Dermis blood vessel endothelial cell (primary cell): Measurements from ENCODE around the gene MMP21. TPM values are rescaled to one million over a fixed set of nuclear protein-coding genes. Genes with fewer than 3 reads are reported as not detected.

Source experiments
- total RNA-seq: library from RNA; depleted of rRNA; stranded (reverse); fragments of >200 nt; gene quantifications from 2 replicates; pipeline ENCODE4 v1.2.3, GENCODE V29; 2014

The MMP21 gene
- total RNA-seq, 1 donor from 2014 or later = 0.34 TPM

Other genes starting within 250 kb of the MMP21 start
- gene TEX36, start 92.7 kb downstream of the MMP21 start, total RNA-seq = not detected in 2 replicates
- gene EDRF1, start 56.1 kb downstream of the MMP21 start, total RNA-seq = 18.8 and 19.1 TPM in 2 replicates
- 47.1 and 48.3 TPM in 2 replicates for gene UROS, start 47.4 kb upstream of the MMP21 start, total RNA-seq
- gene BCCIP, start 47.7 kb upstream of the MMP21 start, total RNA-seq = 46.1 and 61.8 TPM in 2 replicates
- gene DHX32, start 105.5 kb upstream of the MMP21 start, total RNA-seq = 51.2 and 56.7 TPM in 2 replicates
- gene FANK1, start 120.7 kb upstream of the MMP21 start, total RNA-seq = 0.51 and 0.65 TPM in 2 replicates